GM19372 (cell line): ENCODE data around the gene SERPINA4.

Experiments used
- ATAC-seq: cut with Tn5 transposase; IDR thresholded peaks from one replicate; pipeline ENCODE4 v1.9.1; 2021; ENCODE audit warnings: mild to moderate bottlenecking, low read depth, moderate library complexity; ENCODE audit not compliant: unreplicated experiment

SERPINA4 gene

GRCh38 chr14:94560751-94561655 is at the start of gene SERPINA4:
TSS of gene SERPINA4 (plus strand) at chr14:94561442. CDS start at chr14:94563483, 2,041 bp downstream.
- ATAC-seq, result no peak

GRCh38 chr14:94514351-94514750 is 46.9 kb upstream of the SERPINA4 start:
- no peak for ATAC-seq

- ATAC-seq, result no peak
Measured at GRCh38 chr14:94515426-94515825, 45.8 kb upstream of the SERPINA4 start.

- no peak for ATAC-seq
Measured at GRCh38 chr14:94515856-94516255, 45.4 kb upstream of the SERPINA4 start.

GRCh38 chr14:94517248-94517640 is 44.0 kb upstream of the SERPINA4 start:
- no peak for ATAC-seq

- no peak for ATAC-seq
Measured at GRCh38 chr14:94517641-94518257, 43.5 kb upstream of the SERPINA4 start.

- no peak for ATAC-seq
Measured at GRCh38 chr14:94521375-94522114, 39.7 kb upstream of the SERPINA4 start.

- ATAC-seq, result no peak
Measured at GRCh38 chr14:94522115-94522724, 39.0 kb upstream of the SERPINA4 start.

GRCh38 chr14:94523265-94523664 is 38.0 kb upstream of the SERPINA4 start:
- ATAC-seq, result no peak

- no peak for ATAC-seq
Measured at GRCh38 chr14:94524093-94524492, 37.1 kb upstream of the SERPINA4 start.

- ATAC-seq, result no peak
Measured at GRCh38 chr14:94531187-94531586, 30.1 kb upstream of the SERPINA4 start.

GRCh38 chr14:94532447-94532846 is 28.8 kb upstream of the SERPINA4 start:
- no peak for ATAC-seq

GRCh38 chr14:94535506-94535905 is 25.7 kb upstream of the SERPINA4 start:
- ATAC-seq, result no peak

- ATAC-seq, result no peak
Measured at GRCh38 chr14:94536836-94537235, 24.4 kb upstream of the SERPINA4 start.

- ATAC-seq, result no peak
Measured at GRCh38 chr14:94538070-94538740, 23.0 kb upstream of the SERPINA4 start.

GRCh38 chr14:94539181-94539580 is 22.1 kb upstream of the SERPINA4 start:
- no peak for ATAC-seq

- ATAC-seq, result no peak
Measured at GRCh38 chr14:94540031-94540794, 21.0 kb upstream of the SERPINA4 start.

- no peak for ATAC-seq
Measured at GRCh38 chr14:94541234-94541975, 19.8 kb upstream of the SERPINA4 start.
